Limb (tissue), 2 donors: ENCODE measurements around the gene RERE.
"Not testable (repeated sequence)": the region's sequence is repeated elsewhere in the genome, so short reads cannot be mapped to it uniquely, and the experiment has no call there.

ENCODE experiments used
- DNase-seq, 2 donors: peaks; one replicate each; pipeline ENCODE4 v3.0.0-alpha.2; 2016; ENCODE audit errors: extremely low spot score in 2 of 2

Gene RERE

GRCh38 chr1:8607906-8608305 is 209.5 kb downstream of the RERE start:
- DNase-seq: no peak

GRCh38 chr1:8604041-8604945 is 213.1 kb downstream of the RERE start:
- DNase-seq: no peak

- DNase-seq: no peak
Observed at GRCh38 chr1:8603220-8603616, 214.2 kb downstream of the RERE start.

- no peak for DNase-seq
Observed at GRCh38 chr1:8602471-8603219, 214.8 kb downstream of the RERE start.

- no peak for DNase-seq
Observed at GRCh38 chr1:8600336-8600735, 217.1 kb downstream of the RERE start.

- no peak for DNase-seq
Observed at GRCh38 chr1:8599646-8600212, 217.7 kb downstream of the RERE start.

GRCh38 chr1:8598783-8599182 is 218.7 kb downstream of the RERE start:
- DNase-seq: no peak

- peak; percentile 47 to 67 for DNase-seq
Observed at GRCh38 chr1:8598060-8598724, 219.2 kb downstream of the RERE start.

GRCh38 chr1:8597455-8597854 is 220.0 kb downstream of the RERE start:
- DNase-seq: no peak

- DNase-seq: no peak
Observed at GRCh38 chr1:8595941-8596340, 221.5 kb downstream of the RERE start.

- no peak for DNase-seq
Observed at GRCh38 chr1:8595332-8595731, 222.1 kb downstream of the RERE start.

- not testable (repeated sequence) for DNase-seq
Observed at GRCh38 chr1:8593292-8593691, 224.1 kb downstream of the RERE start.

- DNase-seq: no peak
Observed at GRCh38 chr1:8591569-8591968, 225.9 kb downstream of the RERE start.

GRCh38 chr1:8590721-8591351 is 226.6 kb downstream of the RERE start:
- DNase-seq: peak in 1 of 2 donors; percentile 44

- no peak for DNase-seq
Observed at GRCh38 chr1:8589571-8589970, 227.9 kb downstream of the RERE start.

GRCh38 chr1:8587784-8588183 is 229.7 kb downstream of the RERE start:
- DNase-seq: no peak

GRCh38 chr1:8586438-8586837 is 231.0 kb downstream of the RERE start:
- no peak for DNase-seq

- DNase-seq: no peak
Observed at GRCh38 chr1:8584316-8584715, 233.1 kb downstream of the RERE start.

- DNase-seq: no peak
Observed at GRCh38 chr1:8583031-8583430, 234.4 kb downstream of the RERE start.

GRCh38 chr1:8580566-8580965 is 236.9 kb downstream of the RERE start:
- no peak for DNase-seq

GRCh38 chr1:8578936-8579335 is 238.5 kb downstream of the RERE start:
- DNase-seq: no peak
